HG03521 (cell line): ENCODE measurements around the gene SIL1.
"Not testable (repeated sequence)": the region's sequence is repeated elsewhere in the genome, so short reads cannot be mapped to it uniquely, and the experiment has no call there.

Experiments used
- ATAC-seq: cut with Tn5 transposase; IDR thresholded peaks from one replicate; pipeline ENCODE4 v1.9.1; 2021; ENCODE audit warnings: mild to moderate bottlenecking, moderate library complexity; ENCODE audit not compliant: unreplicated experiment

Gene SIL1

DNA sequence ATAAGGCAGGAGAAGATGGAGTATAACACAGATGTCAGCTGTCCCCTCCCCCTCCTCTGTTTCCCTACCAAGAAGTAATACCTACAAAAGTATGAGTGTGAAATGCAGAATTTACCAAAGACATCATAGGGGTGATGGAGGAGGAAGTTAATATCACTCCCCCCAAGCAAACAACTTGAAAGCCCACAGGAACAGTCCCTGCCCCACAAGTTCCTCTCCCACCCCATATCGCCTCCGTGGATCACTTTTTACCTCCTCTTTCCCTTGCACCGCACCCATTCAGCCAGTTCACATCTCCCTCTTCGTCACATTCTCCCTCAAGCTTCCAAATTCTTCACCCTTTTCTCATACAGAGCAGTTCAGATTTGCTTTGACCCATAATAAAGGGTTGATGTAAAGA lies 7.0 kb upstream of the SIL1 start:
- no peak for ATAC-seq

DNA sequence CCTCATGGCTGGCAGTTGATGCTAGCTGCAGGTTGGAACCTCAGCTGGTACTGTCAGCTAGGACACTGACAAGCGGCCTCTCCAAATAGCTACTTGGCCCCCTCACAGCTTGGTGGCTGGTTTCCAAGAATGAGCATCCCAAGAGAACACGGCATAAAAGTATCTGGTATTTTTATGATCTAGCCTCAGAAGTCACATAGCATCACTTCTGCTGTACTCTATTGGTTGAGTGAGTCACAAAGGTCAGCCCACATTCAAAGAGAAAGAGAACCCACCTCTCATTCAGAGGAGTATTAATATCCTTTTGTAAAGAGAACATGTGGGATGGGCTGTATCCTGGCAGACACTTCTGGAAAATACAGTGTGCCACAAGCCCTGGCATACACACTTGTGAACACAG lies 6.0 kb upstream of the SIL1 start:
- ATAC-seq = no peak

DNA sequence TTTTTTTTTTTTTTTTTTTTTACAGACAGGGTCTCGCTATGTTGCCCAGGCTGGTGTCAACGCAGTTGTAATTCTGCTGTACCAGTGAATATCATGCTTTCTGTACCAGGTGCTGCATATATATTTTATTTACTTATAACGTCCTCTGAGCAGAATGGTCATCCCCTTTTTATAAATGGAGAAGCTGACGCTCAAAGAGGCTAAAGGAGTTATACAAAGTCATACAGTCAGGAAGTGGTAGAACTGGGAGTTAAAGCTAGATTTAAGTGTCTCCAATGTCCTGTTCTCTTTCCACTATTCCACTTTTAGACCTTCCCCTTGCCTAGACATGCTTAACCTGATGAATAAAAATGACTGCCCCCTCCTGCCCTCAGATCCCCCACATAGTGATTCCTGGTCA lies 1.2 kb upstream of the SIL1 start:
- no peak for ATAC-seq

DNA sequence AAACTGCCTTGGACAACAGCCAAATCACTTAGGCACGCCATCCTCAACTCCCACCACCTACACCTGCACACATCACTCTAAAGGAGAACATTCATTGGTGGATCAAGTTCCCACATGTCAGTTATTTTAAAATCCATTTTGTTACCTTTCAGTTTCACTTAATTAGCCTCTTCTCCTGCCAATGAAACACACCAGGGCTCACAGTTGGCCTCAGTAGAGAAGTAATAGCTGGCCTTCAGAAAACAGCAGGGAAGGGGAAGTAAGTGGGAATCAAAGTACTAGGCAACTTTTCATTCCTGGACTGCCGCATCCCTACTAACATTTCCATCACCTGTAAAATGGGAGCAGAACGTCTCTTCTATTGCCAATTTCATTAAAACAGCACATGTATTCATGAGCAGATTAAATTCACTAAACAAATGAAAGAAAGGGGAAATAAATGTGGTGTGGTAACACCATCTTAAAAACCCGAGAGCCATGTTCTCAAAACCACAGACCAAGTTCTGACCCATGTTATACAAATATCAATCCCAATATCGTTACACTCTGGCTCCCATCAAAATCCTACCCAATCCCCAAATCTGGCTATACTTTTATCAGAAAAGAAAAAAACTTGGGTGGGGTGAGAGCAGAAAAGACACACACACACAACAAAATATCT lies 1.7 kb downstream of the SIL1 start:
- ATAC-seq = no peak

DNA sequence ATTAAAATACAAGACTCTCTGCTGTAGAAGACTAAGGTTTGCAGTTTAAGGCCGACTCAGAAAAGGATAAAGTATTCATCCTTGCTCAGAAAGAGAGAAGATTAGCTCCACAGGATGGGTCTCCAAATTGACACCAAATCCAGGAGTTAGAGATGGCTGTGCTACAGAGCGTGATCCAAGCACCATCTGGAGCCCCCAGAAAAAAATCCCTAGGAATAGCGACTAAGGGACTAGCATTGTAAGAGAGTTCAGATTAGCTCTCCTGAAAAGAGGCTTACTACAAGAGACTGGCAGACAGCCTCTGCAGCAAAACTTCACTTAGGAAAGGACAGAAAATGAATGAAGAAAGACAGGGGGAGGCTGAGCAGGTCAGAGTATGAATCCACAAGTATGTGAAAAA lies 3.7 kb downstream of the SIL1 start:
- no peak for ATAC-seq

DNA sequence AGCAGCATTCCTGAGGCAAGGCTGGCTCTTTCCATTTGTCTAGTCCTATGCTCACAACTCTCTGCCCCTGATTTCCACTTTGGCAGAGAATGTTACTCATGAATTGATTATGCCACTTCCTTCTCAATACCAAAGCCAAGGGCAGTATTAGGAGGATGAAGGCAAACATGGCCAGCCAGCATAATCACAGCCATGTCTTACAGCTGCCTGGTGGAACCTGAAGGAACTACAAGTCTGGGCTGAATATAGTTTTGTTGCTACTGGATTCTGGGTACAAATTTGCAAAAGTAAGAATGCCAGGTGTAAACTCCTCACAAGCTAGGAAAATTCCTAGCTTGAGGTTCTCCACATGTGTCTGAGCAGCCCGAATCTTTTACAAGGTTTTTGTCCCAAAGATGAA lies 4.2 kb downstream of the SIL1 start:
- no peak for ATAC-seq

DNA sequence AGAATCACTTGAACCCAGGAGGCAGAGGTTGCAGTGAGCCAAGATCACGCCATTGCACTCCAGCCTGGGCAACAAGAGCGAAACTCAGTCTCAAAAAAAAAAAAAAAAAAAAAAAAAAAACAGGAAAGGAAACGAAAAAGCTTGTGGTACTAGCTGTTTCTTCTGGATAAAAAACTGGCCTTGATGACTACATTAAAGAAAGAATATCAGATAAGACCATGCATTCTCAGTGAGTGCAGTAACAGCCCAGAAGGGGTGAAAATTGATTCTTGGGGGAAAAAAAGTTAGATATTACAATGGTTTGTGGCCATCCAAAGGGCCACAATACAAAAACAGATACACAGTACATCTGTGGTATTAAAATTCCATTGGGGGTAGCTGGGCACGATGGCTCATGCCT lies 5.3 kb downstream of the SIL1 start:
- not testable (repeated sequence) for ATAC-seq

DNA sequence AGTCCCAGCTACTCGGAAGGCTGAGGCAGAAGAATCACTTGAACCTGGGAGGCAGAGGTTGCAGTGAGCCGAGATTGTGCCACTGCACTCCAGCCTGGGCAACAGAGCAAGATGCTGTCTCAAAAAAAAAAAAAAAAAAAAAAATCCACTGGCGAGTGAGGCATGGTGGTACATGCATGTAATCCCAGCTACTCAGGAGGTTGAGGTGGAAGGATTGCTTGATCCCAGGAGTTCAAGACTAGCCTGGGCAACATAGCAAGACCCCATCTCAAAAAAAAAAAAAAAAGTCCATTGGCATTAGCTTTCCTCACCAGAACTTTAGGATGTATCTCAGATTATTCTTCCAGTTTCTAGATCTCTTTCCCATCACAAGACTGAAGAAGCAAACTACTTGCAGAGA lies 6.2 kb downstream of the SIL1 start:
- ATAC-seq = not testable (repeated sequence)

DNA sequence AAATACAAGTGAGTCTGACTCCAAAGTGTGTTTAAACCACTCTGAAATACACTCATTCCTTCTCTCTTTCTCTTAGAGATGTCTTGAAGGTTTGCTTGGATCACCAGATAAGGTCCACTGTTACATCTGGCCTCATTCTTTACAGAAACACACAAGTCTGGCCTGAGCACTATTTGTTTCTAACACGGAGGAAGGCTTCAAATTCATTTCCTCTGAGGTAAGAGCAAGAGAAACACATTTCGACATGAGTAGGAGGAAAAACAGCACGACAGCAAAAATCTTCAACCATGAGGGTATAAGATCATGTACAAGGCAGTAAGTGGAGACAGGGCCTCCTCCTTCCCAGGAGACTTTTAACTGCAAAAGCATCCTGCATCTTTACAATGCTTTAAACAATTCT lies 8.0 kb downstream of the SIL1 start:
- no peak for ATAC-seq

DNA sequence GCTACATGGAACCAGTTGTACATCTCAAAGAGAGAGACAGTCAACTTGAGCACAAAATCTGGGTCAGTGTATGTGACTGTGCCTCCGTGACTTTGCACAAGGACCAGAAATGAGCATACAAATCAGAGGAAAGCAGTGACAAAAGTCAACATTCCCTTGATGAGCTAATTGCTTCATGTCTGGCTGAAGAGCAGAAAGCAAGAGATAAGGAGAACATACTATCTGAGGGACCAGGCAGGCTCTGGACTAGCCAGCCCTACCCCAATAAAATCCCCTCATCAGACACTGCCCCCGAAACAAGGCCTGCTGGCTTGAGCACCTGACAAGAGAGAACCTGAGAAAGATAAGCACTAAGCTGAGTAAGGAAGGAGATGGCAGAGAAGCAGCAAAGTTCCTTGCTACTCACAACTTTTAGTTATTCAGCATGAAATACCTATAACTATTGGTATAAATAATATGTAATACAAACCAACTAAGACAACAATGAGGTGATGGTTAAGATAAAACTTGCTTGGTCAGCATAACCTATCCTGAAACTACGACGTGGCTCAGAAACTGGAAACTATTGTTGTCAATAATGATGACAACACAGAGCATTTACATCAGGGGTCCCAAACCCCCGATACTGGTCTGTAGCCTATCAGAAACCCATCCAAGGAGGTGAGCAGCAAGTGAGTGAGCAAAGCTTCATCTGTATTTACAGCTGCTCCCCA lies 9.5 kb downstream of the SIL1 start:
- ATAC-seq = no peak

DNA sequence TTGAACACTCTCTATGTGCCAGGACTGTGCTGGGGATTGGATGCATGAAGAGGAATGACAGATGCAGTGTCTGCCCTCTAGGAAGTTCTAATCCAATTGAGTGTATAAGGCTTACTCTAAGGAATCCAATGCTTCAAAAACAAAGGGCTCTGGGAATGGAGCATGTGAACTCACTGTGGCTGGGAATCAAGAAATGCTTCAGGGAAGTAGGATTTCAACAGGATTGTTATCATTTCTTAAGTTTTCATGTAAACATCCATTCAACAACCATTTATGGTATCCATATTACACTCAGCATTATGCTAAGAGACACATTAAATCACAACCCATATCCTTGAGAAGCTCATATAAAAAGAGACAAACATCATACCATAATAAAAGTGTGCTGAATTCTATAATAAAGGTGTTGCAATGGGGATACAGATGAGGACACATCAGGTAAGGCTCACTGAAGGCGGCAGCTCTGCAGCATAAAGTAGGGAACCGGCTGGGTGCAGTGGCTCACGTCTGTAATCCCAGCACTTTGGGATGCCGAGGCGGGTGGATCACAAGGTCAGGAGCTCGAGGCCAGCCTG lies 11.3 kb downstream of the SIL1 start:
- ATAC-seq = no peak

DNA sequence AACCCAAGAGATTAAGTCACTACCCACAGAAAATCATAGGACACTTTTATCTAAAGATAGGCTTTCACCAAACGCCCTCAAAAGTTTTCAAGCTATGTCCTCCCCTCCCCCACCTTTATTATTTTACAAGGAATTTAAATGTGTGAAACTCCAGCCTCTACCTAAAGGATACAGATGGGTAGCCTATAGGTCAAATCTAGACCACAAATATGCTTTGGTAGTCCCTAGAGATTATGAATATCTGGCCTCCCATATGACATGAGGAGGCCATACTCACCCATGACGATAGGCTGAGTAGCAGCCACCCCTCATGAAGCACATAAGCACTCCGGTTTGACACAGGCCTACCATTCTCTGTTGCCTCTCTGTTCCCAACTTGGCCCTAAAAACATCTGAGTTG lies 11.9 kb downstream of the SIL1 start:
- no peak for ATAC-seq

DNA sequence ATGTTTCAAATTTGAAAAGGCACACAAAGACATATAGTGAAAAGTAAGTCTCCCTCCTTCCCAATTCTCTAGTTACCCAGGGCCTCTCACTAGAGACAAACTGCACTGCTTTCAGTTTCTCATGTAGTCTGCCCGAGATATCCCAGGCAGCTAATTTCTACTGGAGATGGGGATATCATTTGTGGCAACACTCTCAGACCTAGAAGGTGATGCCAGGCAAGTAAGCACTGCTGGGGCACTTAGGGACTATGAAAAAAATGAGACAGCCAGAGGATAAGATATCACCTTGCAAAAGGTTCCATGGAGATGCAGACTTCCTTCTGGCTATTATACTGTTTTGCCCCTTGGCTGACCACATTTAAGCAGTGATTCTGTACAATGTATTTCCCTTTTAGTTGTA lies 12.6 kb downstream of the SIL1 start:
- ATAC-seq = no peak

DNA sequence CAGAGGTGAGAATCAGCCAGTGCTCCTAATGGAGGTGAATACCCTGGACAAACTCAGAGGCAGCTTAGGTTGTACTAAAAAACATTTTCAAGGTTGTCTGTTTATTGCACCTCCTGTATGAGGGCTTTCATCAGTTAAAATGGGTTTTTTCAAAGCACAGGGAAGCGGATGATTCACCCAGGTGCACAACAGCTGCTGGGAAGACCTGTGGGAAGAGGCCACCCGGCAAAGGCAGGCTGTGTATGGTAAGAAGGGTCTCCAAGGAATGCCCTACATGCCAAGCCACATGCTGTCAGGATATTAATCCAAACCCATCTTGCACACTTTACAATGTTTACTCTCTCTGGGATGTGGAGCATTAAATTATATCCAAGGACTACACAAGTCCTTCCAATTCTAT lies 14.7 kb downstream of the SIL1 start:
- no peak for ATAC-seq

DNA sequence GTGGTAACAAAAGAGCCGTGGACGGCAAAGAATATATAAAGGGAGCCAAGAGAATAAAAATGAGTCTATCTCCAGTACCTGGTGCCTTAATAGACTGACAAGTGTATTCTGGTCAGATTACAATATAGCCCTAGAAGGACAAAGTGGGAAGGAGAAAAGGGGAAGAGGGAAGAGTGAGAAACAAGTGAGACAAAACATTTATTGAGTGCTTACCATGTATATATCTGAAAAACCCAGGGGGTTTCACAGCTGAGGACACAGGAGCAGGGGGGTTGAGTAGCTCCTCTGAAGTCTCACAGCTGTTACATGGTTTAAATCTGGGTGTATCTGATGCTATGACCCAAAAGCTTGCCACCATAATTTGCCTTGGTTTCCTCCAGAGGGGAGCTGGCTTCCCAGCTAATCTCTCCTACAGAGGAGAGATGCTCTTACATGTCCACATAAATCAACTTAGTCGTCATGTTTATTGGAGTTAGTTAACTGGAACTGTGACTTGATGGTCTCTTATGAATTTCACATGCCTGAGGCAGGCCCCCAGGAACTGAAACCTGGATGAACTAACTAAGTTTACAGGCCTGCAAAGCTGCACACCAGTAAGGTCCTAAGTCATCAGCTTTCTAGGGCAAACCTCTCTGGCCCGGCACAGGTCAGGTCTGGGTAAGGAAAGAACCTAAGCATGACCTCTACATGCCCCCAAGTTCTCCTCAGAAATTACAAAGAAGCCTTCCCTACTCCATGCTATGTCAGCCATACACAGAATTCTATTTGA lies 15.5 kb downstream of the SIL1 start:
- ATAC-seq = no peak

DNA sequence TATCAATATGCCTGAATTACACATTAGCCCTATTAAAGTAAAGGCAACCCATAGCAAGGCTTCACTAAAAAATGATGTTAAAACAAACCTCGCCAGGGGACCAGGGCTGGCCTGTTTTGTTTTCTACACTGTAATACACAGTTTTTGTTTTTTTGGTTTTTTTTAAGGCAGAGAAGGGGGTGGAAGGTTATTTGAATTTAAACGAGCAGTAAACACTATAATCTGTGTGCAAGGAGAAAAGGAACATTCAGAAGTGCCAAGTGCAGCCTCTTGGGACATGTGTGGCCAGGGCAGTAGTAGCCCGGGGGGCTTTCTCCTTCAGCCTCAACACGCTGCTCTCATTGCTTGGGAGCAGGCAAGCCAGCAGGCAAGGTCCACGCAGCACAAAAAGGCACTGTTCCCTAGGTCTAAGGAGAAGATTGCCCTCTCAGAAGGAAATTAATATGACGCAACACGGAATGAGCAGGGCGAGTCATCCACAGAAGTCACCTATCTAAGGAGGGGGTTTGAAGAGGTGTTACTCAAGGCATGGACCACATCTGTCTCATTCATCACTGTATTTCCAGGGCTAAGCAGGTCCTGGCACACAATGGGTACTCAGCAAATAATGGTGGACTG lies 16.2 kb downstream of the SIL1 start:
- no peak for ATAC-seq

DNA sequence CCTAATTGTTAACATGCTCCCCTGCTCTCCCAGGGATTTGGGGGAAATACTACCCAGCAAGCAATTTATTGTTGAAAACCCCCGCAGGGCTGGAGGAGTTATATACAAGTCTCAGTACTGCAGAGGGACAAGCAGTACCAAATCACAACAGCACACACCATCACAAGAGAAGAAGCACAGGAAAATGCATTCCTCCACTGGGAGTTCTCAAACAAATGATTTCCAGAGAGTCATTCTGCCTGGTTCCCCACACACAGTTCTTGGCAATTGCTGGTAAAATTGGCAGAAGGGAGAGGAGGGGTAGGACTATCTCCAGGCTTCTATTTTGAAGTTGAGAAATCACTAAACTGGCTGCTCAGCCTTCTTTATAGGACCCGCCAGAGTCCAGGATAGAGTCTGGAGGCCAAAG lies 16.8 kb downstream of the SIL1 start:
- no peak for ATAC-seq

DNA sequence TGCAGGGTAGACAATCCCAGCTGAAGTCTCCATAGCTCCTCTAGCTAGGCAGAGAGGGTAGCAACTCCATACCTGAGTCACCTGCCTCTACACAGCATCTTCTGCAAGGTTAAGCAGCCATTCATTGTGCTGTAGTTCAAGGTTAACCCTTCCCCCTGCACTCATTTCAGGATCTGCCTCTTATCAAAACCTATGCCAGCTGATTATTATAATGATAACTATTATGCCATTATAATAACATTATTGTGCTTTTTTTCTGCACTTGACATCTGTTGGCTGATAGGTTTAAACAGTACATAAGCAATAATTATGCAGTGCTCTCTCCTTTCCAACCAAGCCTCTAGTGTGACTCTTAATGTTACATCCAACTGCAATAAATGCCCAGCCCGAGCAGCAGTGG lies 17.3 kb downstream of the SIL1 start:
- ATAC-seq = no peak

DNA sequence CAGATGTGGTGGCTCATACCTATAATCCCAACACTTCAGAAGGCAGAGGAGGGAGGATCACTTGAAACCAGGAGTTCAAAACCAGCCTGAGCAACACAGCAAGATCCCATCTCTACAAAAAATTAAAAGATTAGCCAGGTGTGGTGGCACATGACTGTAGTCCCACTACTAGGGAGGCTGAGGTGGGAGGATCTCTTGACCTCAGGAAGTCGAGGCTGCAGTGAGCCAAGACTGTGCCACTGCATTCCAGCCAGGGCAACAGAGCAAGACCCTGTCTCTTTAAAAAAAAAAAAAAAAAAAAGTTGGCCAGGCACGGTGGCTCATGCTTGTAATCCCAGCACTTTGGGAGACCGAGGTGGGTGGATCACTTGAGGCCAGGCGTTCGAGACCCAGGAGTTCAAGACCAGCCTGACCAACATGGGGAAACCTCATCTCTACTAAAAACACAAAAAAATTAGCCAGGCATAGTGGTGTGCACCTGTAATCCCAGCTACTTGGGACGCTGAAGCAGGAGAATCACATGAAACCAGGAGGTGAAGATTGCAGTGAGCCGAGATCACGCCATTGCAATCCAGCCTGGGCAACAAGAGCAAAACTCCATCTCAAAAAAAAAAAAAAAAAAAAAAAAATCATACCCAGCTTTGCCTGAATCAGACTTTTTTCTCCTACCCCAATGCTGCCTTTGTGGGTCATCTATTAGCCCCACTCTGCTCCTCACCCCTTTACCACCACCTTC lies 18.2 kb downstream of the SIL1 start:
- ATAC-seq = not testable (repeated sequence)

DNA sequence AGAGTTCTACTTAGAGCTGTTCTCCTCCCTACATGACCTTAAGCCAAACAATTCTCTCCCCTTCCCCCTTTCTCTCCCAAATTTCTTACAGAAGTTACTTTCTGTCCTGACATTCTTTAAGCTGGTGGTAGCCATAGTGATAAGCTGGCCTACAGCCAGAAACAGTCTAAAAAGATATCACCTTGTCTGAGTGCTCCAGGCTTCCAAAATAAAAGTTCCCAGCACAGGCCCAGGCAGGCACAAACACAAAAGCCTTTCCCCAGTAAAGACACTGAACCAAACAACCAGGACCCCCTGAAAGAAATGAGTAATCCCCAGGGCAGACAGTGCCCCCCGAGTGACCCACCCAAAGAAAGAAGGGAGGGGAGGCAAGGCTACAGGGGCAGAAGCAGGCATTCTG lies 19.2 kb downstream of the SIL1 start:
- no peak for ATAC-seq

DNA sequence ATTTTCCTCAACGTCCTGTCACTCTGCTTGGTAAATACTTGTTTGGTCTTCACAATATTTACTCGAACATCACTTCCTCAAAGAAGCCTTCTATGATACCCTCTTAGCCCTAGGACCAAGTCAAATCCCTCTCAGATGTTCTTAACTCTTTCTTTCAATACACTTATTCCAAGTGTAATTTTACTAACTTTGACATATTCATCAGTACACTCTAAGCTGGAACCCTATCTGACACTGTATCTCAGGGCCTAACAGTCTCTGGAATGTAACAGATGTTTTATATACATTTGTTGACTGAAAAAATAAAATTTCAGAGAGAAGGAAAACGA lies 19.6 kb downstream of the SIL1 start:
- ATAC-seq = no peak
